HG03342 (cell line): ENCODE measurements around the gene CORO2B.

Experiments
- ATAC-seq: cut with Tn5 transposase; IDR thresholded peaks from one replicate; pipeline ENCODE4 v1.9.1; 2021; ENCODE audit warnings: mild to moderate bottlenecking, moderate library complexity; ENCODE audit not compliant: unreplicated experiment

Gene CORO2B

DNA sequence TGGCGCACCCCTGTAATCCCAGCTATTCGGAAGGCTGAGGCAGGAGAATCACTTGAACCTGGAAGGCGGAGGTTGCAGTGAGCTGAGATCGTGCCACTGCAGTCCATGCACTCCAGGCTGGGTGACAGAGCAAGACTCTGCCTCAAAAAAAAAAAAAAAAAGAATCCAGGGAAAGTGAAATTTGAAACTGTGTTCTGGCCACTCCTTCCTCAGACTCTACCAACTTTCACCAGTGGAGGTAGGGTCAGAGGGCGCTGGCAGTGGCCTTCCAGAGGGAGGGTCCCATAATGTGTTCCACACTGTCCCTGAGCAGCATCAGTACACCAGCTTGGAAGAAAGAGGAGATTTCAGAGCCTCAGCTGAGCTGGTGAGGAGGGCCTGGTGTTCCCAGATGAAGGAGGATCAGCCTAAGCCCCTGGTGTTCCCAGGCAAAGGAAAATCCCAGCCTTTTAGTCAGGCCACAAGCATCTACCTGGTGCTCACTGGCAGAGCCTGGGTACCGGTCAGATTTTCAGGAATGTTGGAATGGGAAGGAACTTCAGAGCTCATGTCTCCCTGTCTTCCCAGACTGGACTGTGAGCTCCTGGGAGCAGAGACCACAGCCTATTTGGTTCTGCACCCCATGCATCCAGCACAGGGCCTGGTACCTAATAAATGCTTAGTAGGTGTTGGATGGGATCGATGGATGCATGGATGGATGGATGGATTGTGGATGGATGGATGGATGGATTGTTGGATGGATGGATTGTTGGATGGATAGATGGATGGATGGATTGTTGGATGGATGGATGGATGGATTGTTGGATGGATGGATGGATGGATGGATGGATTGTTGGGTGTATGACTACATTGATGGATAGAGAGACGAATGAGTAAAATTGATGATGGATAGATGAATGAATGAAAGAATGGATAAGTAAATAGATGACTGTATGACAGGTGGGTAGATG lies 117.9 kb downstream of the CORO2B start:
- ATAC-seq: no peak

DNA sequence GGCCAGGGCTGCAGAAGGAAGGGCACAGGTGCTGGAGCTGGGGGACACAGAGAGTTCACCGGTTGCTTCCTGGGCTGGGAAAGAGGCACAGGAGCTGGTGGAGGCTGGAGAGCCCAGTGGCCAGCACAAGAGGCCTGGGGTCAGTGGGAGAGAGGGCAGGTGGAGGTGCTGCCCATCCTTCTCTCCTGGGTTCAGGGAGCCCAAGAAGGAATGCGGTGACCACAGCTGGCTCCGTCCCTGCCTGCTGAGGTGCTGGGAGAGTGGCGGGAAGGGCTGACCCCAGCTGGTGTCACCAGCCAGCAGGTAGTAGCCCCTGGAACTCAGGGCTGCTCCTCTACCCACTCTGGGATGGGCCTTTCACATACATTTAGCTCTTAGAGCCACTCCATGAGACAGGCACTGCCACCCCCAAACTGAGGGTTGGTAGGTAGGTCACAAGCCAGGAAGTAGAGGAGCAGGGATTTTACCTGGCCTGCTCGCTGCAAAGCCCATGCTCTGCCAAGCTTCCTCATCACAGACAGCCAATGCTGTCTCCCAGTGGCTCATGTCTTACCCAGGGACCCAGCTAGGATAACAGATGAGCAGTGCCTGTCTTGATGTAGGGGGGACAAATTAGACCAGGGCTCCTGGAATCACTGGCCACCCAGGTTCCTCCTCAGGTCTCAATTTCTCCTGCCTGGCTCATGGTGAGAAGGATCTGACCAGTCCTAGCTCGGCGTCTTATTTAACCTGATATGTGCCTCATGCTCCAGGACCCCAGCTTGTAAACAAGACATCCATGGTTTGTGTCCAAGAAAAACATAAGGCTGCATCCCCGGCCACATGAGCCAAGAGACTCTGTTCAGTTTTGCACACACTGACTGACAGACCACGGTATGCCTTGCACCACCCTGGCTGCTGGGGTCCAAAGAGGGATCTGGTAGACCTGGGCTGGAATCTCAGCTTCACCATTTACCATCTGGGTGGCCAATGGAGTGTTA lies 119.2 kb downstream of the CORO2B start:
- ATAC-seq: no peak

DNA sequence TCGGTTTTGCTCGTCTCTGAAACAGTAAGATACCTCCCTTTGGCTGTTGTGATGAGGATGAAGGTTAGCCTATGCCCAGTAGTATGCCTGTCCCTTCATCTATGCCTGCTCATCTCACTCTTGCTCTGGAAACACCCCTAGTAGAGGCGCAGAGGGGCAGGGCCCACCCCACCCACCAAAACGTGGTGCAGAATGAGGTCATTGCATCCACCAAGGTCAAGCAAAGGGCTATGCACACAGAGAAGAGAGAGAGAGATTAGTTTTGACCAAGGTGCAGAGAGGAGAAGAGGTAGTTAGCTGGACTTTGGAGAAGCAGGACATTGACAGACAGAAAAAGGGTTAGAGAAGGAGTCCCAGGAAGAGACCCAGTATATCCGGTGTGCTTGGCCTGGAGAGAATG lies 119.9 kb downstream of the CORO2B start:
- no peak for ATAC-seq

DNA sequence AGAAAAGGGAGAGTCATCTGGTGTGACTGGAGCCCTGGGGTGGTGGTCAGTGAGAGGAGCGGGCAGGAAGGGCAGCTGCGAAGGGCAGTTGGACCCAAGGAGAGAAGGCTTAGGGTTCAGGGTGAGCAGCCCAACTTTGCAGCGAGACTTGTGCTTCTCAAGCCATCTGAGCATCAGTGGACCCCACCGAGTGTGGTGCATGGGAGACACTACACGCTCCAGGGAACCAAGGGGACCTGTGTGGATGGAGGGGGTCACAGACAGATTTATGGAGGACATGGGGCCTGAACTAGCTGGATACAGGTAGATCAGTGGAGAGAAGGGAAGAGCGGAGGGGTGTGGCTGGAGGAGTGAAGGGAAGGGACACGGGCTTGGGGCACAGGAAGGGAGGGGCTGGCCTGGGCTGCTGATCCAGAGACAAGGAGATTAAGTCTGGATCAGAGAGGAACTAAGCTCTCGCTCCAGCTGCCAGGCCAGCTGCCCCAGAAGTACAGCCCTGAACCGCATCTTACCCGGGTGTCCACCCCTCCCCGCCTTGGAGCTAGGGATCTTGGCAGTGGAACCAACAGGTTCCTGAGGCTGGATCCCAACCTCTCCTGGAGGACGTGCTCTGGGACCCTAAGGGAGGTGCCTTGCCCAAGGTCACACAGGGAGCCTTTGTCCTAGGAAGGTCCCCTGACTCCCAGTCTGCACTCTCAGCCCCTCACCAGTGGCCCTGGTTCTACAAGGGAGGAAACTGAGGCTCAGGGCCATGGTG lies 120.5 kb downstream of the CORO2B start:
- ATAC-seq: no peak

DNA sequence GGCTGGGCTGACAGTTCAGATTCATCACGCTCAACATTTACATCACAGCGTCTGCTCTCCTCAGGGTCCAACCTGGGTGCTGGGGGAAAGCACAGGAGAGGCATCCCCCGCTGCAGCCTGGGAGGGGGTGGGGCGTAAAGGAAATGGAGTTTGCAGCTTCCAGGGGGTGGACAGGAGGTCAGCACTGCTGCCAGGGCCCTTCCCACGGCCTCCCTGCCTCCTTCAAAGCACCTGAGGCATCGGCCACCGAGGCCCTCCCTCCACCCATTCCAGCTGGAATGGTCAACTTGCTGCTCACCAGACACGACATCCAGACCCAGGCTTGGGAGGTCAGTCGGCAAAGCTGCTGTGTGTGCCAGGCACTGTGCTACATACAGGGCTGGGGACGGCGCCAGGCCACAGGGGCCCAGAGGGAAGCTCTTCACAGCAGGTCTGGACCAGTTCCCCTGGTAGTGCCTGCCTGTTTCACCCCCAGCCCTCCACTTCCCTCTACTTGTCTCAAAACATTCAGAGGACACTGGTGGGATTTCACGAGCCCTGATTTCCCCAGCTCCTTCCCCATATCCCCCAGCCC lies 121.2 kb downstream of the CORO2B start:
- no peak for ATAC-seq

DNA sequence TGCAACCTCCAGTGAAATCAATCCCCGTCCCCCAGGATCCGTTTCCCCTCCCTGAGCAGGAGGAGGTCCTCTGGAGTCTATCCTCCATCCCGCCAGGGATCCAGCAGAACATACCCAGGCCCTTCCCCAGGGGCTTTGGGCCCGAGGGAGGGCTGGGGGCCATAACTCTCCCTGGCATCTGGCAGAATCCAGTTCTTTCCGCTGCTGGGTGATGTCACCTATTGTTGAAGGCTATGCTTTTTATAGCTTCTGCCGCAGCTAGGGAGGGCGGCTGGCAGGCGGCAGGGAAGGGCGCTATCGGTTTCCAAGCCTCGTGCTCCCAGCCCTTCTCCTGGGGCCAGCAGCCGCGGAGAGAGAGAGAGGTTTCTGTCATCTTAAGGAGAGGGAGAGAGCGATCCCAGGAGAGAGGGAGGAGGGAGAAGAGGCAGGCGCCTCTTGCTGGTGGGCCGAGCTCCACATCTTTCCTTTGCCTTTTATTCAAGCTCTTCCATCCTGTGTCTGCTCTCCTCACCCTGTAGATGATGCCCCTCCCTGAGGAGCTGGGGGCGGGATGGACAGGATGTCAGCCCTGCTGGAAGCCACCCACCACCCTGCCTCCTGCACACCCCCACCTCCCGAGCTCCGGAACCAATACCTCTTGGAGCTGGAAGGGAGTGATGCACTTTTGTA lies 121.8 kb downstream of the CORO2B start:
- no peak for ATAC-seq

DNA sequence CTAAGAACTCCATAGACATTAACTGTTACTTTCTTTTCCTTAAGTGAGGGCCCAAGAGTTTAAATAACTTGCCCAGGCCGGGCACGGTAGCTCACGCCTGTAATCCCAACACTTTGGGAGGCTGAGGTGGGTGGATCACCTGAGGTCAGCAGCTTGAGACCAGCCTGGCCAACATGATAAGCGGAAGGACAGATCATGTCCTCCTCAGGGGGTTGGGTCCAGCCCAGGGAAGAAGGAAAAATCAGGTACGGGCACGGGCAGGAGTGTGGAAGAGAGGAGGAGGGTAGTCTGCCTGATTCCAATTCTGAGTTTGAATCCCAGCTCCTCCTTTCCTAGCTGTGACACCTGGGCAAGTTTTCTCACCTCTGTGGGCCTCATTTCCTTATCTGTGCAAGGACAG lies 123.1 kb downstream of the CORO2B start:
- ATAC-seq: no peak

DNA sequence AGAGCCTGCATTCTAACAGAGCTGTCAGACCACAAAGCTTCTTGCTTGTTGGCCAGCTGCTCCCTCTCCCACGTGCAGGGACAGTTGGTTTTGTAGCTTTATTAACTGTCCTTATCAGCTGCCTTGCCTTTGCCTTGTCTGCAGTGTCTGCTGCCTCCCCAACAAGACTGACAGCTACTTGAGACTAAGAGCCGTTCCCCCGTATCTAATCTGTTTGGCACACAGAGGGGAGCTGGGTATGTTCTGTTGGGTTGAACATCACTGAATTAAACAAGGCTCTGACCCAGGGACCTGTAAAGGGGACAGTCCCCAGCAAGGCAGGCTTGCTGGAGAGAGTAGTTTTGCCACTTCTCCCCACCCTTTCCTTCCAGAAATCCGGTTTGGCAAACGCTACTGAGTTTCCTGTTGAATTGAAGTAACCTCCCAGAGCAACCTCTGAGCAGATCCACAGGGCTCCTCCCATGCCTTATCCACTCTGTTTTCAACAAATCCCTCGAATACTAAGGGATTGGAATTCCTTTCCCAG lies 125.8 kb downstream of the CORO2B start:
- no peak for ATAC-seq

DNA sequence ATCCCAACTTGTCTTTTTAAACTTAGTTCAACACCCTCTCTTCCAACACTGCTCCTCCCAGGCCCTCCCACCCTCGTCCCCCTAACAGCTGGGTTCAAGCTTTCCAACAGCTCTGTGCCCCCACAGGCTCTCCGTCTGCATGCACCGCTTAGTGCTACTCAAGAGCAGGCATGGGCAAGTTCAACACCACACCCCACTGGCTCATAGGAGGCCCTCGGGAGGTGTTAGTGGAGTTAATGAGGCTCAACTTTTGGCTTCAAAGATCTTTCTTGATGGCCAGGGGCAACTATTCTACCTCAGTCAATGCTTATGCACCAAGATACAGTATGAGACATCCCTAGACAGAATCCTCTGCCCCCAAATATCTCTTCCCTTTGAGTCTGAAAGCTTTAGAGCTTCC lies 127.5 kb downstream of the CORO2B start:
- ATAC-seq: no peak

DNA sequence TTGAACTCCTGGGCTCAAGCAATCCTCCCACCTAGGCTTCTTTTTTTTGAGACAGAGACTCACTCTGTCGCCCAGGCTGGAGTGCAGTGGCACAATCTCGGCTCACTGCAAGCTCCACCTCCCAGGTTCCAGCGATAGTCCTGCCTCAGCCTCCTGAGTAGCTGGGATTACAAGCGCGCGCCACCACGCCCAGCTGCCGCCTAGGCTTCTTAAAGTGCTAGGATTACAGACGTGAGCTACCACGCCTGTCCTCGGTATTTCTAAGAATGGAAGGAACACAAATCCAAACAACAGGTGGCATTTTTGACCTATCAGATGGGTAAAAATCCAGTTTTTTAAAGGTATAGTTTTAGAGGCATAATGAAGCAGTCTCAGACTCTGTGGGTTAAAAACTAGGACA lies 128.1 kb downstream of the CORO2B start:
- ATAC-seq: no peak

DNA sequence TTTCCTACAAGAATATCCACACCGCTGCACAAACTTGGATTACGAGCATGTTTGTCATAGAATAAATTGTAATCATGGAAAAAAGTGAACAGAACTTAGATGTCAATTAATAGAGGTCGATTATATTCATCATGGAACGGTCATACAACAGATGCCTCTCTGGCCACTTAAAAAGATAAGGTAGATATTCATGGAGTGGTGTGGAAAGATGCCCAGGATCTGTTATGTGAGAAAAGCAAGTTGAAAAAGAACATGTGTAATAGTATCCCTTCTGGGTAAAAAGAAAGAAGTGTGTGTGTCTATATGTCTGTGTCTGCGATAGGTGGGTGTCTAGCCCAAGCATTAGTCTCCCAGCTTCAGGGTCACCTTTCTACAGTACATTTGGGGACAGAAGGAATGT lies 128.6 kb downstream of the CORO2B start:
- no peak for ATAC-seq

DNA sequence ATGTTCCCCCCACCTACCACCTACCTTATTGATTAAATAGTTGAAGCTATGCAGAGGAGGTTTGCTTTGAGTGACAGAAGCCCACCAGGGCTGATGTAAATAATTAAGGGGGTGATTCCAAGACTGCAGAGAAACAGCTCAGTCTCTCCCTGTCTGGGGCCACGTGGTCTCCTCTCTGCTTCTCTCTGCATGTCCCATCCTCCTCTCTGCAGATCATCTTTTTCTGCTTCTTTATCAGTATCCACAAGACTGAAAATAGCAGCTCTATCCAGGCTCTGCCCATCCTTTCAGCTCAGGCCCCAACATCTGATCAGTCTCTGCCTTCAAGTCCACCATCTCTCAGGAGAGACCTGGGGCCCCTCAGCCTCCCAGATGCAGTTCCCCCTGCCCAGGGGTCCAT lies 131.1 kb downstream of the CORO2B start:
- ATAC-seq: no peak

DNA sequence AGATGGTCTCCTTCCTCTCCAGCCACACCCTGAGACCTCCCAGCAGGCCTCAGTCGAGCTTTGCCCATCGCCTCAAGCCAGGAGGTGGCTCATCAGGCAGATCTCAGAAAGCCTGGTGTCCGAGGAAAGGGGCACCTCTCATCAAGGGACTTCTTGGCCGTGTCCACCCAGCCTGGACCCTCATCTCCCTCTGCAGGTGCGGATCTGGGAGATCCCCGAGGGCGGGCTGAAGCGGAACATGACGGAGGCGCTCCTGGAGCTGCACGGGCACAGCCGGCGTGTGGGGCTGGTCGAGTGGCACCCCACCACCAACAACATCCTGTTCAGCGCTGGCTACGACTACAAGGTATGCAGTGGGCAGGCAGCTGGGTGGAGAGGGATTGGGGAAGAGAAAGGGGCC lies 131.7 kb downstream of the CORO2B start:
- ATAC-seq: no peak

DNA sequence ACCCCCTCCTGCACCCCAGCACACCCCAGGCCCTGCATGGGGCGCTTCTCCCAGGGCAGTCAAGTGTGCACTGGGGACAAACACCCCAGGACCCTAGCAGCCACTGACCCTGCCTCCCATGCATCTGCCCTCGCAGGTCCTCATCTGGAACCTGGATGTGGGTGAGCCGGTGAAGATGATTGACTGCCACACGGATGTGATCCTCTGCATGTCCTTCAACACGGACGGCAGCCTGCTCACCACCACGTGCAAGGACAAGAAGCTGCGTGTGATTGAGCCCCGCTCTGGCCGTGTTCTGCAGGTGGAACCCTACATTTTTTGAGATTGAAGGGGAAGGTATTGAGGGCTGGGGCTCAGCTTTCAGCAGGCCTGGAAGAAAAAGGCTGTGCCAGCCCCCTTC lies 132.6 kb downstream of the CORO2B start:
- ATAC-seq: no peak

DNA sequence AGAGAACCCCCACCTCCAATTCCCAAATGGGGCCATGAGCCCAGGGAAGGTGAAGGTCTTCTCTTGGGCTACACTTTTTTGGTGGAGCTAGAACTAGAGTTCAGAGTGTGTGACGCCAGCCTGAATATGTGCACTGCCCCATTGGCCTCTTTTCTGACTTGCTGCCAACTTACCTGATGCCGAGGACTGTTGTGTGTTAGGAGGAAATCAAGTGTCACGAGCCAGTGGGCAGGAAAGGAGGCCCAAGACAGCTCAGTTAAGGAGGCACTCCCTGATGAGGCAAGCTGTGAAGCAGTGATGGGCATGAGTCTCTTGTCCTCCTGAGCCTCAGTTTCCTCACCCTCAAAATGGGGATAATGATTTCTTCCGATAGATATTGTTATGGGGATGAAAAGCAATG lies 134.1 kb downstream of the CORO2B start:
- ATAC-seq: no peak

DNA sequence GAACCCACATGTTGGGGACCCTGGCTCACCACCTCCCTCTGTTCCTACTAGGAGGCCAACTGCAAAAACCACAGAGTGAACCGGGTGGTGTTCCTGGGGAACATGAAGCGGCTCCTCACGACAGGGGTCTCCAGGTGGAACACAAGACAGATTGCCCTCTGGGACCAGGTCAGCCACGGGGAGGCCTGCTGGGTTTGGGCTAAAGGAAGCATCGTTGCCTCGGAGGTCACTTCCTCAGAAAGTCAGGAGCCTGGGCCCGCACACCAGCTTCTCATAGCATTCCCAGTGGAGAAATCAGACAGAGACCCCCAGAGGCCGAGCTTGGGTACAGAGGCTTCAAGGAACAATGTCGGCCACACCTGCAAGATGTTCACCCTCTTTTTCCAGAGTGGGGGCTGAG lies 135.1 kb downstream of the CORO2B start:
- ATAC-seq: no peak

DNA sequence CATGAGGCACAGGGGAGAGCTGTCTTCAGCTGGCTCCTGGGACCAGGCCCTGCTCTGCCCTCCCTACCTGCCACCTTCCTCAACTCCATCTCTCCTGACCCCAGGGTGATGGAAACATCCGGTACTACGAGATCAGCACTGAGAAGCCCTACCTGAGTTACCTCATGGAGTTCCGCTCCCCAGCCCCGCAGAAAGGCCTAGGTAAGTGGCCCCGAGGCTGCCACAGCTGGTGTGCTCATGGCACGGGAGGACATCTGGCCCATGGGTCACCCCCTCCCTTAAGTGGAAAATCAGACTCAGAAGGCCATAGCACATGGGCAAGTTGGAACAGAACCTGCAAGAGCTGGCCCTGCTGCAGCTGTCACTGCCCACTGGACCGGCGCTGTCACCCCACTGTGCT lies 136.3 kb downstream of the CORO2B start:
- ATAC-seq: no peak

DNA sequence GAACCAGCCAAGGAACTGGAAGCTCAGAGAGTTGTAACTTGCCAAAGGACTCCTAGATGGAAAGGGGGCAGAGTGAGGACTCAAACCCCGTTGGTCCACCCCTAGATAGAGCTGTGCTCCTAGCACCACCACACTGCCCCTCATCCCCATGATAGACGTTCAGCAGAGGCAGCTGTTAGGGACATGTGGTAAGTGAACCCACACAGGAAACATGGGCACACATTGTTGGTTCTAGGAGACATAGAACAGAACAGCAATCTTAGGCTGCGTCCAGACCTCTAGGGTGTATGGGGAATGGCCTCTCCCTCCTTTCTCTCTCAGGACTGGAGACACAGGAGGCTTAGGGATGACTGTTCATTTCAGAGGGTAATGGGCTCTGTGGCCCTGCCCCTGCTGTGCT lies 139.2 kb downstream of the CORO2B start:
- no peak for ATAC-seq

DNA sequence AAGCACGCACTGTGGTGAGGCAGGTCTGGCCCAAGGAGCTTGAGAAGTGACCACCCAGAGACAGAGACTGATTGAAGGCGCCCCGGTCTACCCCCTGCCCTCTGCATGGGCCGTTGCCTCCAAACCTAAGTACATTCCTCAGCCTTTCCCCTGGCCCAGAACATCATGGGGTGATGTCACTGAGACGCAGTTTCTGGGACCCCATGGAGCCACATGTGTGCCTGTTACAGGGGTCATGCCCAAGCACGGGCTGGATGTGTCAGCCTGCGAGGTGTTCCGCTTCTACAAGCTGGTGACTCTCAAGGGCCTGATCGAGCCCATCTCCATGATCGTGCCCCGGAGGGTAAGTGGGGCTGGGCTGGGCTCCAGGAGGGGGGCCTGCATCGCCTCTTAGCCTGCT lies 139.7 kb downstream of the CORO2B start:
- no peak for ATAC-seq

DNA sequence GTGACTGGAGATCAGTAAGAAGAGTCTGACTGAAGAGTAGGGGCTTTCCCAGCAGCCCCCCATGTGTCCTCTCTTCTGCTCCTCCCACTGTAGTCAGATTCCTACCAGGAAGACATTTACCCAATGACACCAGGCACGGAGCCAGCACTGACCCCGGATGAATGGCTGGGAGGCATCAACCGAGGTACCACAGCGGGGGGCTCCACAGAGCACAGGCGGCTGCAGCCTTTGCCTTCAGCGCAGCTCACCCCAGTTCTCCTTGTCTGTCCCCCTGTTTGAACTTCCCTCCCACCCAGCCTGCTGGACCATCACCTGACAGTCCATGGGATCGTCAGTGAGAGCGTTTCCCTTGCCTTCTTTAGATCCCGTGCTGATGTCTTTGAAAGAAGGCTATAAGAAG lies 140.3 kb downstream of the CORO2B start:
- no peak for ATAC-seq
